Measurements from ENCODE around the gene SDHAF4. TPM values are rescaled to one million over a fixed set of nuclear protein-coding genes. Genes with fewer than 3 reads are reported as not detected.

Gene SDHAF4
- total and polyA plus RNA-seq, 10 of the 15 experiments (the other 5 are each of a cell fraction or from before 2014, with no cell fraction given) = 8.4 to 20.4 (median 15.6) TPM

- Histone ChIP-seq H2AFZ (ENCODE audit: control insufficient read depth, low read depth, low read length) (no peak overlapping the region), H3K79me2 (ENCODE audit: control insufficient read depth, insufficient read depth, low read length) (no peaks in the 10 kb centered on the region), H3K4me2 (ENCODE audit: control insufficient read depth, insufficient read depth) (no peak overlapping the region), H3K27ac (ENCODE audit: control insufficient read depth, insufficient read depth) (no peak overlapping the region), H3K27me3 (replicated peaks in 1 of 2; ENCODE audit: control insufficient read depth in 2 of 2, insufficient read depth in 2 of 2, low read length in 1 of 2) (no peaks in the 10 kb centered on the region; a peak in 1 of 4 replicates), H3K9me3 (replicated peaks; ENCODE audit: control insufficient read depth, insufficient read depth, low read length) (no peaks in the 10 kb centered on the region), H4K20me1 (ENCODE audit: control insufficient read depth, insufficient read depth) (no peaks in the 10 kb centered on the region), H3K4me3 (no peak overlapping the region), H3K9ac (ENCODE audit: control insufficient read depth, insufficient read depth, low read length) (no peak overlapping the region), H3K4me1 (ENCODE audit: control insufficient read depth, insufficient read depth, low read length) (no peaks in the 10 kb centered on the region), H3K36me3 (ENCODE audit: control insufficient read depth in 2 of 2, insufficient read depth in 2 of 2, low read length in 1 of 2) (no peaks in the 10 kb centered on the region)
- SMC1A ChIA-PET (ENCODE audit: uncharacterized antibody, unreplicated experiment) = interaction anchor here (1.0 kb wide), 1 partner anchor 15 kb away, joined by 3 read pairs; no protein-coding TSS in a partner anchor
- ATAC-seq (no peak), DNase-seq (ENCODE audit: low read depth, low spot score) (no peak), FAIRE-seq (no peak)
- CTCF ChIA-PET = no interaction called here
- no peak for TF ChIP-seq KLF5 (IDR thresholded peaks at IDR 0.05; ENCODE audit: partially characterized antibody)
- TF ChIP-seq BACH1 (IDR thresholded peaks at IDR 0.05; ENCODE audit: borderline replicate concordance) = no peak
- TF ChIP-seq JUNB (IDR thresholded peaks at IDR 0.05) = no peak
- no peak for TF ChIP-seq DPF2 (IDR thresholded peaks at IDR 0.05)
- no peak for TF ChIP-seq REST (IDR thresholded peaks at IDR 0.05; ENCODE audit: low read depth, low read length)
- no peak for TF ChIP-seq JUND (IDR thresholded peaks at IDR 0.05; ENCODE audit: low read depth, low read length)
- no peak for TF ChIP-seq TCF12 (IDR thresholded peaks at IDR 0.05; ENCODE audit: low read depth, low read length)
- no peak for TF ChIP-seq RAD51 (IDR thresholded peaks at IDR 0.05)
- intact Hi-C loops (cut with micrococcal nuclease; ENCODE audit: unreplicated experiment) (no loop called here), in situ Hi-C loops (cut with MboI) (no loop called here)
- RAD21 ChIA-PET (ENCODE audit: unreplicated experiment) = no interaction called here
- POLR2A ChIA-PET = no interaction called here
- no TSS peak for BruUV-seq (replicated peaks)
Measured at GRCh38 chr6:70625436-70625835, 58.7 kb downstream of the SDHAF4 start.
